SK-N-DZ (cell line): ENCODE measurements around the gene FAM193A.
"Not testable (repeated sequence)": the region's sequence is repeated elsewhere in the genome, so short reads cannot be mapped to it uniquely, and the experiment has no call there.

Experiments
- DNase-seq: peaks from one replicate; pipeline ENCODE4 v3.0.0-alpha.2; 2015; ENCODE audit warnings: low spot score
- small RNA-seq, 2 experiments: library from RNA; depleted of rRNA; stranded (forward); fragments of <200 nt; gene quantifications; one replicate each; pipeline ENCODE3, GENCODE V24; 2014

FAM193A gene

GRCh38 chr4:2768921-2769336, 232.5 kb downstream of the FAM193A start:
- no peak for DNase-seq

- DNase-seq, result no peak
These were observed 234.8 kb downstream of the FAM193A start for GRCh38 chr4:2771264-2771663.

- DNase-seq, result not testable (repeated sequence)
These were observed 244.2 kb downstream of the FAM193A start for GRCh38 chr4:2780643-2781042.

GRCh38 chr4:2781911-2782310, 245.5 kb downstream of the FAM193A start:
- DNase-seq, result no peak

Small RNA genes within 50 kb of the gene (small RNA-seq; reads per million reads assigned to genes)
- gene CR545473.1, result 0 reads per million in 2 experiments
- 0 reads per million in 2 experiments for gene RF00019
